IPS-20b (cell line): Measurements from ENCODE around the gene PRRT4.

Experiments
- H3K27ac ChIP-seq: one replicate; pipeline ENCODE4 v1.5.1; 2013; ENCODE audit warnings: low read length
- H3K27me3 ChIP-seq: 2 replicates; pipeline ENCODE4 v1.6.1; 2013; ENCODE audit warnings: mild to moderate bottlenecking, low read length, inconsistent platforms; ENCODE audit not compliant: insufficient read depth
- H3K36me3 ChIP-seq: 2 replicates; pipeline ENCODE4 v1.6.1; 2013; ENCODE audit warnings: low read depth, mild to moderate bottlenecking, inconsistent platforms, low read length, moderate library complexity; ENCODE audit not compliant: insufficient read depth
- H3K4me1 ChIP-seq: 2 replicates; pipeline ENCODE4 v1.6.1; 2013; ENCODE audit warnings: mild to moderate bottlenecking, control low read depth, inconsistent platforms, low read length, moderate library complexity; ENCODE audit not compliant: insufficient read depth
- H3K4me3 ChIP-seq: 2 replicates; pipeline ENCODE4 v1.5.1; 2013; ENCODE audit warnings: mild to moderate bottlenecking, low read length, inconsistent platforms
- H3K9ac ChIP-seq: 2 replicates; pipeline ENCODE4 v1.6.1; 2013; ENCODE audit warnings: low read depth, mild to moderate bottlenecking, inconsistent platforms, low read length, moderate library complexity
- H3K9me3 ChIP-seq: 2 replicates; pipeline ENCODE4 v1.6.1; 2013; ENCODE audit warnings: mild to moderate bottlenecking, low read depth, low read length, inconsistent platforms; ENCODE audit not compliant: insufficient read depth

PRRT4 gene

DNA sequence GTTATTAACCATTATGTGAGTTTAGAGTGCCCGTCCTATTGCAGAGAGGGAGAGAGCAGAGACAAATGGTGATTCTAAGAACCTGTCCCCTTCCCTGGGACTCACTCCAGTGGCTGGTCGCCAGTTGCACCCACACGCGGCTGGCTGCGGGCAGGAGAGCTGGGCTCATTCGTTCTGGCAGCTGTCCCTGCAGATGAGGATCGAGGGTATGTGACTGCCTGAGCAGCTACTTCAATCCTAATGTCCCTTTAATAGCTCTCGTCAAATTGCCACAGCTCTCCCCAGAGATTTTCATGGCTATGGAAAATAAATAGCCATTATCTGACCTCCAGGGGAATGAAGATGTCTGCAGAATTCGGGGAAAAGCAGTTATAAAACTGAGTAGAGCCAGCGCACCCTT lies 59.4 kb downstream of the PRRT4 start:
- no peak overlapping the region for H3K4me3 ChIP-seq
- peaks cover 32% of the 10 kb centered on the region; the same call in 1 of the 2 replicates for H3K4me1 ChIP-seq
- H3K27ac ChIP-seq: no peak overlapping the region
- H3K9ac ChIP-seq: no peak overlapping the region
- H3K9me3 ChIP-seq: no peaks in the 10 kb centered on the region
- H3K36me3 ChIP-seq: peaks cover 36% of the 10 kb centered on the region
- no peaks in the 10 kb centered on the region for H3K27me3 ChIP-seq
